Adrenal gland (tissue), 5 donors: ENCODE results near the gene ATXN3.

ENCODE experiments used
- CTCF ChIP-seq, 6 experiments: fragments of 450-650 bp in 4 of 6; fragments of 200-600 bp in 2 of 6; sonication (generic) in 1 of 6; IDR thresholded peaks; 1 replicate in 5 of 6; 2 replicates in 1 of 6; pipeline versions ENCODE4 v1.5.1 to v1.8.0; 2016 to 2021; ENCODE audit warnings: antibody characterized with exemption in 6 of 6, mild to moderate bottlenecking in 2 of 6, moderate library complexity in 1 of 6
- POLR2A ChIP-seq, 2 donors: fragments of 450-650 bp; IDR thresholded peaks; one replicate each; pipeline ENCODE4 v1.6.1; 2017; ENCODE audit warnings: antibody characterized with exemption in 2 of 2, mild to moderate bottlenecking in 2 of 2, moderate library complexity in 1 of 2
- donor health status: DM: no; HTN: no; CAD: no.

- TF ChIP-seq CTCF (IDR thresholded peaks at IDR 0.05) (peak; percentile 57 to 74 (median 70)), POLR2A (IDR thresholded peaks at IDR 0.05) (peak in 1 of 2 donors; percentile 62)
Measured at GRCh38 chr14:92106143-92106926, at the start of gene ATXN3.
